ENCODE results near the gene SMG5. TPM values are rescaled to one million over a fixed set of nuclear protein-coding genes. Genes with fewer than 3 reads are reported as not detected.

Gene SMG5
- total and polyA plus RNA-seq, 2 experiments from 2014 or later = 25.9 to 118 TPM

DNA sequence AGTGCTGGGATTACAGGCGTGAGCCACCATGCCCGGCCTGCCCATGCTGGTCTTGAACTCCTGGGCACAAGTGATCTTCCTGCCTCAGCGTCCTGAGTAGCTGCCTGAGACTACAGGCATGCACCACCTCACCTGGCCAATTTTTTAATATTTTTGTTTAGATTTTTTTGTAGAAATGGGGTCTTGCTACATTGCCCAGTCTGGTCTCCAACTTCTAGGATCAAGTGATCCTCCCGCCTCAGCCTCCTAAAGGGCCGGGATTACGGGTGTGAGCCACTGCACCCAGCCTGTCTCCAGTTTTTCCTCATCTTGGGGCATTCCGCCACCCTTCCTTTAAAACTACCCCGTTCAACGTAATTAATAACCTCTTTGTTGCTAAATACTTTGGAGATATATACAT lies 62.4 kb downstream of the SMG5 start (continued):
- TF ChIP-seq CREB1 (CRISPR knock-in tag; IDR thresholded peaks at IDR 0.05; ENCODE audit: low read depth) (no peak), EZH2phosphoT487 (IDR thresholded peaks at IDR 0.05; ENCODE audit: unreplicated experiment) (no peak), JUNB (IDR thresholded peaks at IDR 0.05; ENCODE audit: unreplicated experiment) (no peak), POLR2AphosphoS5 (IDR thresholded peaks at IDR 0.05; ENCODE audit: low read depth) (no peak), STAT1 (IDR thresholded peaks at IDR 0.05; ENCODE audit: unreplicated experiment) (no peak), CTCF (conservative IDR thresholded peaks at IDR 0.05; ENCODE audit: low read depth in 2 of 2) (no peak), ZNF114 (CRISPR knock-in tag; IDR thresholded peaks at IDR 0.05) (no peak)

DNA sequence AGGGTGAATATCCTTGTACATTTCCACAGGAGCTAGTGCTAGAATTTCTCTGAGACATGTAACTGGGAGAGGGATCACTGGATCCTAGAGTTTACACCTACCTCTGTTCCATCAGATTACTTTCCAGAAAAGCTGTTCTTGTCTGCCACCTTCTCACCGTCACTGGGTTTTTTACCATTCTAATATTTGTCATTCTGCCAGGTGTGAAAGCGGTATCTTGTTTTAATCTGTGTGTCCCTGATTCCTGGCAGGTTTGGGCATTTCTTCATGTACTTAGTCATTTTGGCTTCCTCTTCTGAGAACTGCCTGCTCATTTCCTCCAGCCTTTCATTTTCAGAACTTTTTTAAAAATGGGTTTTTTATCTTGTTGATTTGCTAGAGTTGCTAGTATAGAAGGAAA lies 64.8 kb downstream of the SMG5 start:
- peaks cover 8% of the 10 kb centered on the region for H3K27me3 Mint-ChIP-seq (ENCODE audit: insufficient read depth, low read depth, poor library complexity)
- Histone ChIP-seq H3K4me3 (no peak overlapping the region), H3K79me2 (replicated peaks; ENCODE audit: insufficient read depth) (peaks cover 67% of the 10 kb centered on the region), H3F3A (replicated peaks; ENCODE audit: low read depth) (peaks cover 9% of the 10 kb centered on the region; the same call in 1 of the 2 replicates), H3K27me3 (ENCODE audit: insufficient read depth) (no peaks in the 10 kb centered on the region), H3K36me3 (ENCODE audit: insufficient read depth) (0 out of 2 replicates have a peak, but pooled peaks cover 5% of the 10 kb centered on the region), H3K27ac (ENCODE audit: low read depth) (0 out of 2 replicates have a peak overlapping the region, but pooled peaks have one; percentile 36), H4K20me1 (replicated peaks; ENCODE audit: insufficient read depth) (peaks cover 17% of the 10 kb centered on the region; the same call in 1 of the 2 replicates), H3K9me2 (ENCODE audit: insufficient read depth) (no peaks in the 10 kb centered on the region), H3K4me1 (ENCODE audit: insufficient read depth) (peaks cover 10% of the 10 kb centered on the region), H2AFZ (no peak overlapping the region), H3K4me2 (no peak overlapping the region)
- H3K27ac Mint-ChIP-seq = 0 out of 2 replicates have a peak overlapping the region, but pooled peaks have one; percentile 40
- ATAC-seq = no peak
- DNase-seq (ENCODE audit: low spot score) = no peak
- peaks cover 6% of the 10 kb centered on the region for H3K4me1 Mint-ChIP-seq
- H3K36me3 Mint-ChIP-seq (ENCODE audit: low read depth) = peaks cover 46% of the 10 kb centered on the region
- no peaks in the 10 kb centered on the region for H3K9me3 Mint-ChIP-seq
- H3K4me3 Mint-ChIP-seq = no peak overlapping the region
- TF ChIP-seq POLR2AphosphoS5 (IDR thresholded peaks at IDR 0.05; ENCODE audit: low read depth) = no peak
- TF ChIP-seq ZNF462 (CRISPR knock-in tag; IDR thresholded peaks at IDR 0.05) = no peak
- no peak for TF ChIP-seq REST (IDR thresholded peaks at IDR 0.05; ENCODE audit: unreplicated experiment)
- TF ChIP-seq EZH2 (IDR thresholded peaks at IDR 0.05; ENCODE audit: low read depth, unreplicated experiment) = no peak
- TF ChIP-seq ZNF114 (CRISPR knock-in tag; IDR thresholded peaks at IDR 0.05) = no peak
- no peak for TF ChIP-seq STAT1 (IDR thresholded peaks at IDR 0.05; ENCODE audit: unreplicated experiment)
- no peak for TF ChIP-seq EZH2phosphoT487 (IDR thresholded peaks at IDR 0.05; ENCODE audit: unreplicated experiment)
- TF ChIP-seq CTCF (conservative IDR thresholded peaks at IDR 0.05; ENCODE audit: low read depth in 2 of 2) = no peak
- no peak for TF ChIP-seq CREB1 (CRISPR knock-in tag; IDR thresholded peaks at IDR 0.05; ENCODE audit: low read depth)

Measured in GM23338 (cell line).